Islet of Langerhans (tissue), 1 donor: ENCODE measurements around the gene PLA2G15.

Source experiments
- FAIRE-seq: peaks from one replicate; lab custom pipeline; 2011; peaks lifted over from hg19 to GRCh38; lab: Jason Lieb, UNC

PLA2G15 gene

GRCh38 chr16:68299571-68300453 lies 54.6 kb downstream of the PLA2G15 start:
- no peak for FAIRE-seq

GRCh38 chr16:68300734-68301459 lies 55.7 kb downstream of the PLA2G15 start:
- FAIRE-seq: no peak

GRCh38 chr16:68306633-68307032 lies 61.5 kb downstream of the PLA2G15 start:
- FAIRE-seq: no peak

- FAIRE-seq: no peak
These were observed 64.6 kb downstream of the PLA2G15 start for GRCh38 chr16:68309799-68310198.

- no peak for FAIRE-seq
These were observed 65.2 kb downstream of the PLA2G15 start for GRCh38 chr16:68310437-68310773.
